OCI-LY7 (cell line): ENCODE measurements around the gene GRN. TPM values are rescaled to one million over a fixed set of nuclear protein-coding genes. Genes with fewer than 3 reads are reported as not detected.

Experiments used
- BruUV-seq: library from RNA; stranded (reverse); fragments of 400-500 nt; replicated peaks from 2 replicates; lab custom pipeline; 2021; lab: Mats Ljungman, UMichigan
- CTCF ChIA-PET: fragments of 300-600 bp; sonication (Branson Sonifier 250); formaldehyde crosslinking; loops from one replicate; lab custom pipeline; 2022; ENCODE audit warnings: antibody characterized with exemption; ENCODE audit not compliant: unreplicated experiment; lab: Charles Lee
- POLR2A ChIA-PET: fragments of 300-600 bp; sonication (Branson Sonifier 250); formaldehyde crosslinking; loops from one replicate; lab custom pipeline; 2022; ENCODE audit warnings: antibody characterized with exemption; lab: Charles Lee
- DNase-seq: peaks from one replicate; pipeline ENCODE4 v3.0.0-alpha.2; 2015; ENCODE audit warnings: low spot score
- H2AFZ ChIP-seq: fragments of 200-600 bp; sonication (generic), shearing (Covaris generic); 2 replicates; pipeline ENCODE4 v1.6.1; 2014; ENCODE audit warnings: mild to moderate bottlenecking, antibody characterized with exemption, low read length, moderate library complexity
- H3K27ac ChIP-seq: fragments of 200-600 bp; sonication (generic); 2 replicates; pipeline ENCODE4 v1.5.1; 2014; ENCODE audit warnings: mixed run types, low read depth, mild to moderate bottlenecking, moderate library complexity, low read length, inconsistent platforms; ENCODE audit not compliant: poor library complexity, severe bottlenecking
- H3K36me3 ChIP-seq: fragments of 200-600 bp; sonication (generic); 2 replicates; pipeline ENCODE4 v1.6.1; 2014; ENCODE audit warnings: mild to moderate bottlenecking, antibody characterized with exemption, low read length, moderate library complexity, mixed read lengths; ENCODE audit not compliant: insufficient read depth
- H3K4me1 ChIP-seq: fragments of 200-600 bp; sonication (generic); 2 replicates; pipeline ENCODE4 v1.5.1; 2014; ENCODE audit warnings: mild to moderate bottlenecking, low read length; ENCODE audit not compliant: insufficient read depth, poor library complexity, severe bottlenecking
- H3K4me2 ChIP-seq: fragments of 200-600 bp; sonication (generic); 2 replicates; pipeline ENCODE4 v1.6.1; 2014; ENCODE audit warnings: mild to moderate bottlenecking, low read length
- H3K4me3 ChIP-seq: fragments of 200-600 bp; sonication (generic); 2 replicates; pipeline ENCODE4 v1.5.1; 2014; ENCODE audit warnings: mild to moderate bottlenecking, low read depth, low read length; ENCODE audit not compliant: poor library complexity, severe bottlenecking
- H3K79me2 ChIP-seq: fragments of 200-600 bp; sonication (generic); 2 replicates; pipeline ENCODE4 v1.6.1; 2016; ENCODE audit warnings: low read depth, mild to moderate bottlenecking, low read length, moderate library complexity, mixed read lengths; ENCODE audit not compliant: insufficient read depth
- H3K9me2 ChIP-seq: fragments of 200-600 bp; sonication (generic); 2 replicates; pipeline ENCODE4 v1.6.1; 2016; ENCODE audit warnings: mild to moderate bottlenecking, low read length, mixed read lengths; ENCODE audit not compliant: insufficient read depth
- H3K9me3 ChIP-seq: fragments of 200-600 bp; sonication (generic); 2 replicates; pipeline ENCODE4 v1.6.1; 2014; ENCODE audit warnings: mild to moderate bottlenecking, mixed run types, low read length, mixed read lengths
- H4K20me1 ChIP-seq: fragments of 200-600 bp; sonication (generic); 2 replicates; pipeline ENCODE4 v1.6.1; 2014; ENCODE audit warnings: mild to moderate bottlenecking, antibody characterized with exemption, low read length, moderate library complexity, mixed read lengths; ENCODE audit not compliant: insufficient read depth
- CTCF ChIP-seq: fragments of 200-600 bp; sonication (generic); conservative IDR thresholded peaks from 2 replicates; pipeline ENCODE4 v1.5.1; 2014; ENCODE audit warnings: mild to moderate bottlenecking, antibody characterized with exemption, low read length, moderate library complexity, mixed read lengths
- EZH2phosphoT487 ChIP-seq: fragments of 200-600 bp; sonication (generic); IDR thresholded peaks from 2 replicates; pipeline ENCODE4 v1.6.1; 2018; ENCODE audit warnings: low read depth, borderline replicate concordance, mild to moderate bottlenecking, mixed run types, antibody characterized with exemption, low read length, moderate library complexity, mixed read lengths
- intact Hi-C: fragments of 100-400 bp; cut with micrococcal nuclease; formaldehyde crosslinking; loops from one replicate; pipeline ENCODE4 v1.10.0; 2022; ENCODE audit not compliant: unreplicated experiment
- total RNA-seq, 2 experiments: library from RNA; depleted of rRNA in 1 of 2; stranded (reverse); fragments of >200 nt in 1 of 2; shearing (Covaris generic) in 1 of 2; gene quantifications; 2 replicates each; pipeline ENCODE4 v1.2.3, GENCODE V29; 2014 to 2022

The GRN gene
- total RNA-seq, 2 experiments from 2014 or later = 203 to 247 TPM

GRCh38 chr17:44360826-44361225 lies 15.7 kb downstream of the GRN start:
- ChIA-PET POLR2A (no interaction called here), CTCF (no interaction called here)
- no peak overlapping the region for H3K4me3 ChIP-seq
- no TSS peak for BruUV-seq
- no peaks in the 10 kb centered on the region for H3K79me2 ChIP-seq
- peaks cover 58% of the 10 kb centered on the region for H3K4me1 ChIP-seq
- no peak for DNase-seq
- TF ChIP-seq CTCF (no peak), EZH2phosphoT487 (no peak)
- H4K20me1 ChIP-seq = no peaks in the 10 kb centered on the region
- no peak overlapping the region for H3K27ac ChIP-seq
- H2AFZ ChIP-seq = no peak overlapping the region
- intact Hi-C loops = no loop called here
- H3K9me3 ChIP-seq = no peaks in the 10 kb centered on the region
- H3K4me2 ChIP-seq = peak overlapping the region; percentile 32
- no peaks in the 10 kb centered on the region for H3K9me2 ChIP-seq
- no peaks in the 10 kb centered on the region for H3K36me3 ChIP-seq

GRCh38 chr17:44361292-44362260 lies 16.5 kb downstream of the GRN start:
- Histone ChIP-seq H3K4me3 (no peak overlapping the region), H3K9me2 (no peaks in the 10 kb centered on the region), H2AFZ (no peak overlapping the region), H4K20me1 (no peaks in the 10 kb centered on the region), H3K36me3 (no peaks in the 10 kb centered on the region), H3K9me3 (no peaks in the 10 kb centered on the region), H3K27ac (no peak overlapping the region), H3K4me1 (peaks cover 52% of the 10 kb centered on the region), H3K79me2 (no peaks in the 10 kb centered on the region), H3K4me2 (peak overlapping the region; percentile 32)
- POLR2A ChIA-PET = no interaction called here
- DNase-seq = no peak
- CTCF ChIA-PET = no interaction called here
- intact Hi-C loops = no loop called here
- TF ChIP-seq CTCF = no peak
- TF ChIP-seq EZH2phosphoT487 = no peak
- BruUV-seq = no TSS peak

- no peak for TF ChIP-seq EZH2phosphoT487
- TF ChIP-seq CTCF = no peak
- POLR2A ChIA-PET = interaction anchor here (1.3 kb wide), 1 partner anchor 15 kb away, joined by 4 read pairs; no protein-coding TSS in a partner anchor
- peak overlapping the region; percentile 77 for H3K4me3 ChIP-seq
Measured at GRCh38 chr17:44362459-44362948, 17.4 kb downstream of the GRN start.

More at GRCh38 chr17:44362459-44362948, 17.4 kb downstream of the GRN start:
- intact Hi-C loops = no loop called here
- Histone ChIP-seq H3K4me1 (peaks cover 52% of the 10 kb centered on the region), H3K79me2 (no peaks in the 10 kb centered on the region), H4K20me1 (no peaks in the 10 kb centered on the region), H3K27ac (no peak overlapping the region), H3K9me2 (no peaks in the 10 kb centered on the region), H2AFZ (no peak overlapping the region), H3K9me3 (no peaks in the 10 kb centered on the region), H3K36me3 (no peaks in the 10 kb centered on the region), H3K4me2 (peak overlapping the region; percentile 89)
- BruUV-seq = no TSS peak
- CTCF ChIA-PET = no interaction called here
- no peak for DNase-seq
